HG03039 (cell line): Measurements from ENCODE around the gene VN1R4.
"Not testable (repeated sequence)": the region's sequence is repeated elsewhere in the genome, so short reads cannot be mapped to it uniquely, and the experiment has no call there.

Source experiments
- ATAC-seq: cut with Tn5 transposase; IDR thresholded peaks from one replicate; pipeline ENCODE4 v1.9.1; 2021; ENCODE audit warnings: mild to moderate bottlenecking, moderate library complexity; ENCODE audit not compliant: unreplicated experiment

Gene VN1R4, protein sequence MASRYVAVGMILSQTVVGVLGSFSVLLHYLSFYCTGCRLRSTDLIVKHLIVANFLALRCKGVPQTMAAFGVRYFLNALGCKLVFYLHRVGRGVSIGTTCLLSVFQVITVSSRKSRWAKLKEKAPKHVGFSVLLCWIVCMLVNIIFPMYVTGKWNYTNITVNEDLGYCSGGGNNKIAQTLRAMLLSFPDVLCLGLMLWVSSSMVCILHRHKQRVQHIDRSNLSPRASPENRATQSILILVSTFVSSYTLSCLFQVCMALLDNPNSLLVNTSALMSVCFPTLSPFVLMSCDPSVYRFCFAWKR

DNA sequence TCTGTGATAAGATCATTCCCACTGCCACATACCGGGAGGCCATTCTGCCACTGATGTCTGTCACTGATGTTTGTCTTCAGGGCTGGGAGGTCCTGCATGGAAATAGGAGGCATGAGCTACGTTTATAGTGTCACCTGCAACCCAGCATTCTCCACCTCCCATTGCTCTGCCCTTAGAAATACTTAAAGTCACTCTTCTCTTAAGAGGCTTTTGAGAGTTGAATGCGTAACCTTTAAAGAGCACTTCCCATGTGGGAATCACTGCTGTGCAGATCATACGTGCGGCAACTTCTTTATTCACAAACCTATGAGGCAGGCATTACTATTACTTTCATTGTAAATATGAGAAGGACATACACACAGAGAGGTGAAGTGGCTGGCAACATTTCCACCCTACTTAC is at the start of gene VN1R4:
Gene VN1R4 (minus strand): TSS at position 101 of the 400 bp plus-strand sequence. CDS start 58 bp downstream, at position 43.
- not testable (repeated sequence) for ATAC-seq

DNA sequence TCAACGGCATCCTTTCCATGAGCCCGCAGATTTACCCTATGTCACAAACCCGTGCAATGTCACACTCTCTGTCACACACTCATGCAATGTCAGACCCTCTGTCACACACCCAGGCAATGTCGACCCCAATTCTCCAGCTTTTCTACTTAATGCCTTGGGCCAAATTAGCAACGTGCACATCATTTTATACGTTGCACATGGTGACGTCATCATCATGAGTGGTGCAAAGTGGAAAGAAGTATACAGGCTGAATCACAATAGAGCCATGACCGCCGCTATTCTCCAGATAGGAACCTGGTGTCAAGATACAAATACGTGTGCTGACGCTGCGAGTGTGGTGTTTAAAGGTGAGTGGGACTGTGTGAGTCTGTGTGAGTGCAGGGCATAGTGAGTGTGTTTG is 44.4 kb upstream of the VN1R4 start:
- no peak for ATAC-seq

DNA sequence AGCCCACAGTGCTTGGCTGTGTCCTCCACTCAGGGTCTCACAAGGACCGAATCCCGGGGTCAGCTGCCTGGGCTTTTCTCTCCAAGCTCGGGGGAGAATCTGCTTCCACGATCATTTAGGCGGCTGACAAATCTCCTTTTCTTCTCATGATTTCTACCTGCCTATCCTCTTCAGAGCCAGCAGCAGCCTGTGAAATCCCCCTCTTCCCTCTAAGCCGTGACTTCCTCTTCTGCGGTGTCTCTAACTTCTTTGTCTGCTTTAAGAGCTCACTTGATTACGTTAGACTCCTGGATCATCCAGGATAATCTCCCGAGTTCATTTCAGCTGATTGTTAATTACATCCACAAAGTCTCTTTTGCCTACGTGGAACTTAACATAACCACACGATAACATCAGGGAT is 43.5 kb upstream of the VN1R4 start:
- no peak for ATAC-seq

DNA sequence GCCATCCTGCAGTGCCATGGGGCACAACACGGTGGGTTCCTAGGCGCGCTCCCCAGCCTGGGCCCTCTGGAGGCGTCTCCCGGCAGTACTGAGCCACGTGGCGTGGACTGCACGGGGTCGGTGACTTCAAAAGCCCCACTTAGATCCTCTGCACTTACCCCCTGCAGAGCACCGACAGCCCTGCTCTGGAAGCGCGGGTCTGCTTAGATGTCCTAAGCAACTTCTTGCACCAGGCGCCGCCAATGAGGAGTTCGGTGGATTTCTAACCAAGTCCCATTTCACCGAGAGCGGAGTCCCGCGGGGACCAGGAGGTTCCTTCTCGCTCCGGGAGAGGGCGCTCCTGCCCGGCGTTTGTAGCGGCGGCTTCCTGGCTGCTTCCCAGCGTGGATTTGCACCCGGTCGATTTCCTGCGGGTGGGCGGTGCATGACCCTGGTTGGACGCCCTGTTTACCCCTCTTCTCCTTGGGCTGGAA is 40.9 kb upstream of the VN1R4 start:
- ATAC-seq: no peak

DNA sequence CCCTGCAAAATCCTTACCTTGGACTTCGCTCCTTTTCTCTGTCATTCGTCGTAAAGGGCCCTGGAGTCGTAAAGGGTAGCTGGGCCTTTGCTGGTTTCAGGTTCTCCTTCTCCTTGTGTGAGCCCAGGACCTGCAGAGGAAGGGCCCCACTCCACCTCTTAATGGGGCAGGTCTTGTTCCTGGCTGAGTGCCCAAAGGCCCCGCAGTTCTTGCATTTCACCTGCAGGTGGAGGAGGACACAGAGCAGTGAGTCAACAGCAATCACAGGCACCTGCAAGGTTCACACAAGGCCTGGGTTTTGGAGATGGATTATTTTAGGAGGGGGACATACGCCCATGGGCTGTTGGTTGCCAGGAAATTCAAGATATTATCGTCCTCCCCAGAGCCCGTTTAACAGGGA is 33.8 kb upstream of the VN1R4 start:
- not testable (repeated sequence) for ATAC-seq

DNA sequence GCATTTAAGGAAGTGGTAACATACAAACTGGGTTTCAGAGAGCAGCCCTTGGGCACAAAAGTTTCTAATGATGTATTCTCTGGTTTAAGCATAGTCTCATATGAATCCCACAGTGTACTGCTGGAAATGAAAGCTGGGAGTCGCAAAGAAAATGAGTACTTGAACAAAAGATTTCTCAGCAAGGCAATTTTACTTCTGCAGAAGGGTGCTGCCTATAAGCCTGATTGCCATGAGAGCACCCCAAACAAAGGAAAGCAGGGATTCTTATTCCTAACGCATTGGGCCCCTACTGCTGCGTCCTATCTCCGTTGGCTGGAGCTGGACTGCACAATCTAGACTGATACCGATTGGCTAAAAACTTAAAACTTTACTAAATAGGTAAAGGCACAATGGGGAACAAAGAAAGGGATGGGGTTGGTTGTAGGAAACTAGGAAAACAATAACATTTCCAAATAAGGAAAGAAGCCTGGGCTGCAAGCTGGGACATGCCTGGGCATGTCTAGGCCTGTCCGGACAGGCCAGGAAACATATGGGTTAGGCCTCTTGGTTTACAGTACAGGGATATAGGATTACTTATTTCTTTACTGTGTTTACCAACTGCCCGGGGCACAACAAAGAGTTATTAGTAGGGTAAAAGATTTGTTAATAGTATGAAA is 27.4 kb upstream of the VN1R4 start:
- ATAC-seq: no peak

DNA sequence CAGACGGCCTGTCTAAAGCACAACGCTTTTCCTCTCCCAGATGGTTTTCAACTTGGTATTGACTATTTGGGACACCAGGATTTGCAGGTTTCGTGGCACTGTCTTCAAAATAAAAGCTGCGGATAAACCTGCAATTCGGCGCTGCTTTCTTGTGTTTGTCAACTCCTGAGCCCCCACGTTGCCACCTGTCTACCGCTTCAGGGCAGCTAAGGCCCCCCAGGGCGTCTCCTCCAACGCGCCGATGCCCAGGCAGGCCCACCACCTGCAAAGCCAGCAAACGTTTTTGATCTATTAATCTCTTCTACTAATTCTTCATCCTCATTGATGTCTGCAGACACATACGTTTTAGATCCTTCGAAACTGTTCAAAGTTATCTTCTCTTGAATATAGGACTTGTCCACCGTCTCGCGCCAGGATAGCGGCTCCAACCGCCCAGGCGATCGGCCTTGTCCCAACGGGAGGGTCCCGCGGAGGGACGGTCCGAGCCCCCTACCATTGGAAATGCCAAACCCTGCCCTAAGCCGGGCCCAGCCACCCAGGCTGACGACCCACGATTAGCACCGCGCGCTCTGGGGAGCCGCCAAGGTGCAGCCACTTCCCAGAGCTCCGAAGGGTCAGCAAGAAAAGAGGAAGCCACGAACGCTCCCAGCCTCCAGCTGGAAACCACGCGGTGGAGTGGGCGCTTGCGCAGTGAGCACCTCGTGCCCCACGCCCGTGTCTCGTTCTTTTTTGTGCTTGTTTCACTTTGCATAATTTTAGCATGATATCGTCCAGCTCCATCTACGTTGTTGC is 23.4 kb upstream of the VN1R4 start:
- ATAC-seq: no peak

DNA sequence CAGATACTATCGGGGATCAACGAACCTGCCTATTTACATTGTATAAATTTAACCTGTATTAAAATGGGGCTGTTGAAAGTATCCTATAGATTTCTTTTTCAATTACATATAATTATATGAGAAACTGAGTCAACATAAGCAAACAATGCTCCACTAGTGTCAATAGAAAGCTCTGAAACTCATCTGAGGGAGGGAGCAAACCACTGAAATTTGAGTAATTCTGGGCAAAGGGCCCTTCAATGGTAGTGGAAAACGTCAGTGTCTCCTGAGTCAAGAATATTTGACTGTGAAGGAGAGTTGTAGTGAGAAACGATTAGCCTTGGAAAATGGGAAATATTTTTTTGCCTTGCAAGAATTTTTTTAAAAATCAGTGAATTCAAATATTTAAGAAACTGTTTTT is 17.6 kb upstream of the VN1R4 start:
- no peak for ATAC-seq

DNA sequence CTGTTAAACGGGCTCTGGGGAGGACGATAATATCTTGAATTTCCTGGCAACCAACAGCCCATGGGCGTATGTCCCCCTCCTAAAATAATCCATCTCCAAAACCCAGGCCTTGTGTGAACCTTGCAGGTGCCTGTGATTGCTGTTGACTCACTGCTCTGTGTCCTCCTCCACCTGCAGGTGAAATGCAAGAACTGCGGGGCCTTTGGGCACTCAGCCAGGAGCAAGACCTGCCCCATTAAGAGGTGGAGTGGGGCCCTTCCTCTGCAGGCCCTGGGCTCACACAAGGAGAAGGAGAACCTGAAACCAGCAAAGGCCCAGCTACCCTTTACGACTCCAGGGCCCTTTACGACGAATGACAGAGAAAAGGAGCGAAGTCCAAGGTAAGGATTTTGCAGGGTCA is 14.4 kb upstream of the VN1R4 start:
- not testable (repeated sequence) for ATAC-seq

DNA sequence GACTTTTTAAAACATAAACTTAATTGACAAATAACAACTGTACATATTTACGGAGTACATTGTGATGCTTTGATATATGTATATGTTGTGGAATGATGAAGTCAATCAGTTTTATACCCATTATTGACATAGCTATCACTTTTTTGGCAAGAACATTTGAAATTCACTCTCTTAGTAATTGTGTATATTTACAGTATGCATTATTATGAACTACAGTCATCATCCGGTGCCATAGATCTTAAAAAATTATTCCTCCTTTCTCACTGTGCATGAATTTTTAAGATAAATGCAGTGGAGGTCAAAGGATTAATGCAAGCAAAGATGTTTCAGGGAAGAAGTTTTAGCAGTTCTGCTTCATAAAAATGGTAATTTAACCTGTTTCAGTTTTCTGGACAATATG is 8.0 kb upstream of the VN1R4 start:
- ATAC-seq: no peak

DNA sequence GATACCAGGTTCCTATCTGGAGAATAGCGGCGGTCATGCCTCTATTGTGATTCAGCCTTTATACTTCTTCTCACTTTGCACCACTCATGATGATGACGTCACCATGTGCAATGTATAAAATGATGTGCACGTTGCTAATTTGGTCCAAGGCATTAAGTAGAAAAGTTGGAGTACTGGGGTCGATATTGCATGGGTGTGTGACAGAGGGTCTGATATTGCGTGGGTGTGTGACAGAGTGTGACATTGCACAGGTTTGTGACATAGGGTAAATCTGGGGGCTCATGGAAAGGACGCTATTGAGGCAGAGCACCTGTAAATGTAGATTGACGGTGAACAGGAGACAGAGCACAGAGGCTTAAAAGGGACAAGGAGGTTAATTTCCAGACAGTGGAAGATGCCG is 4.5 kb upstream of the VN1R4 start:
- ATAC-seq: no peak

DNA sequence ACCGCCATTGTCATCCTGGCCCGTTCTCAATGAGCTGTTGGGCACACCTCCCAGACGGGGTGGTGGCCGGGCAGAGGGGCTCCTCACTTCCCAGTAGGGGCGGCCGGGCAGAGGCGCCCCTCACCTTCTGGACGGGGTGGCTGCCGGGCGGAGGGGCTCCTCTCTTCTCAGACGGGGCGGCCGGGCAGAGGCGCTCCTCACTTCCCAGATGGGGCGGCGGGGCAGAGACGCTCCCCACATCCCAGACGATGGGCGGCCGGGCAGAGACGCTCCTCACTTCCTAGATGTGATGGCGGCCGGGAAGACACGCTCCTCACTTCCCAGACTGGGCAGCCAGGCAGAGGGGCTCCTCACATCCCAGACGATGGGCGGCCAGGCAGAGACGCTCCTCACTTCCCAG is 2.3 kb upstream of the VN1R4 start:
- not testable (repeated sequence) for ATAC-seq

DNA sequence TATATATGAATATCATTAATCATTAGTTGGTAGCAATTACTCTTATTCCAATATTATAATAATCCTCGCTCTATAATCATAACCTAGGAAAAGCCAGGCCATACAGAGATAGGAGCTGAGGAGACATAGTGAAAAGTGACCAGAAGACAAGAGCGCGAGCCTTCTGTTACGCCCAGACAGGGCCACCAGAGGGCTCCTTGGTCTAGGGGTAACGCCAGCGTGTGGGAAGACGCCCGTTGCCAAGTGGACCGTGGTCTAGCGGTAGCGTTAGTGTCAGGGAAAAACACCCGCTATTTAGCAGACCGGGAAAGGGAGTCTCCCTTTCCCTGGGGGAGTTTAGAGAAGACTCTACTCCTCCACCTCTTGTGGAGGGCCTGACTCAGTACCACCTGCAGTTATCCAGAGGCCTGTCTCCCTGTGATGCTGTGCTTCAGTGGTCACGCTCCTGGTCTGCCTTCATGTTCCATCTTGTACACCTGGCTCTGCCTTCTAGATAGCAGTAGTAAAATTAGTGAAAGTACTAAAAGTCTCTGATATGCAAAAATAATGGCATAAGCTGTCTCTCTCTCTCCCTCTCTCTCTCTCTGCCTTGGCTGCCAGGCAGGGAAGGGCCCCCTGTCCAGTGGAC is 9.7 kb downstream of the VN1R4 start, which contains the start of gene VN1R2:
Gene VN1R2 (plus strand): TSS at position 578 of the 628 bp plus-strand sequence. CDS start 84 bp downstream, outside the sequence.
- ATAC-seq: not testable (repeated sequence)

DNA sequence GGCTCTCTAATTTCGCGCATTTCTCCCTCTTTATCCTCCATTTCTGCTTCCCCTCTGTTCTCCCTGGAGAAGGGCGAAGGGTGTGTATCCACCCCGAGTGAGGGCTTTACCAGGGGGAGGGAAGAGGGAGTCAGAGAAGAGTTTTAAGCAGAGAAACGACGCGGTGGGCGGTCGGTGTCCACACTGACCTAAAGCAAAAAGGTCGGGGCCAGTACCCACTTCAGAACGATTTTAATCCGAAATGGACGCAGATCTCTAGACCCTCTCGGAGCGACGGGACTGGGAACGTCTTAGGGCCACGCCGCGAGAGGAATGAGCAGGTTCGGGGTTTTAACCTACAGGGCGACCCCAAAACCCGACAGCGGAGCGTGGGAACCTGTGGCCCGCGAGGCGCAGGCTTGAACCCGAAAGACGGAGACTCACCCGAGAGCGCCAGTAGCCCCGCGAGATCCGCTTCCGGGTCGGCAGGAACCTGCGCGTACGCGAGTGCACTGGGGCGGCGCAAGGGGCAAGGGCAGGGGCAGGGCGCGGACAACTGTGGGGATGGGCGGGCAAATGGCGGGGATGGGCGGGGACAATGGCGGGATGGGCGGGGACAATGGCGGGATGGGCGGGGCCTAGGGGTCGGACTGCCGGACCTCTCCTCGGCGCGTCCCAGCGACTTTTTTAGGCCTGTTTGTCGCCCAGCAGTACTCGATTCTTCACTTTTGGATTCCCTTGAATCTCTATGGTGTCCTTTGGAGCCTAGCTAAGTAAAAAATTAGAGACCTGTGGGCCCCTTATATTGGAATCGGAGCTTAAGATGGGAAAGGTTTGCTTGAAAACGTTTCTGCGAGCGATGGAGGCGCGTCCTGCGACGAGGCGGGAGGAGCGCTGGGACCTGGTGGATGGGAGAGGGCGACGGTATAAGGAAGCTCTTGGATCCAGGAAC is 12.8 kb downstream of the VN1R4 start, which contains the start of gene ZNF677:
Gene ZNF677 (minus strand): TSS at position 463 of the 931 bp plus-strand sequence. CDS start 3,323 bp downstream, outside the sequence.
- no peak for ATAC-seq

DNA sequence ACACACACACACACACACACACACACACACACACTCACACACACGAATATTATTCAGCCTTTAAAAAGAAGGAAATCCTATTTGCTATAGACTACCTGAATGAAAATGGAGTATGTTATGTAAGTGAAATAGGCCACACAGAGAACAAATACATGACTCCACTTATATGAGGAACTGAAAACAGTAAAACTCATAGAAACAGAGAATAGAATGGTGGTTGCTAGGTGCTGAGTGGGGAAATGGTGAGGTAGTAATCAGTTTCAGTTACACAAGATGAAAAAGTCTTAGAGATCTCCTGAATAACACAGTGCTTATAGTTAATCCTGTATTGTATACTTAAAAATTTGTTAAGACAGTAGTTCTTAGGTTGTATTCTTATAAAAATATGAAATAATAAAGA is 21.0 kb downstream of the VN1R4 start:
- ATAC-seq: no peak

DNA sequence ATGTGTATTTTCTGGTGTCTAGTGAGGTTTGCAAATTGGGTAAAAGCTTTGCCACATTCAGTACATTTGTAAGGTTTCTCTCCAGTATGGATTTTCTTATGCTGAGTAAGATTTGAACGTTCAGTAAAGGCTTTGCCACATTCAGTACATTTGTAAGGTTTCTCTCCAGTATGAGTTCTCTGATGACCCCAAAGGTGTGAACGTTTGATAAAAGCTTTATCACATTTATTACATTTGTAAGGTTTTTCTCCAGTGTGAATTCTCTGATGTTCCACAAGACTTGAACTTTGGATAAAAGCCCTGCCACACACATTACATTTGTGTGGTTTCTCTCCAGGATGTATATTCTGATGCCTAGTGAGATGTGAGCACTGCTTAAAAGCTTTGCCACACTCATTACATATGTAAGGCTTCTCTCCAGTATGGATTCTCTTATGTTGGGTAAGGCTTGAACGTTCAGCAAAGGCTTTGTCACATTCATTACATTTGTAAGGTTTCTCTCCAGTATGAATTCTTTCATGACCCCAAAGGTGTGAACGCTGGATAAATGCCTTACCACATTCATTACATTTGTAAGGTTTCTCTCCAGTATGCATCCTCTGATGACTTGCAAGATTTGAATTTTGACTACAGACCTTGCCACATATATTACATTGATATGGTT is 30.3 kb downstream of the VN1R4 start:
- no peak for ATAC-seq

DNA sequence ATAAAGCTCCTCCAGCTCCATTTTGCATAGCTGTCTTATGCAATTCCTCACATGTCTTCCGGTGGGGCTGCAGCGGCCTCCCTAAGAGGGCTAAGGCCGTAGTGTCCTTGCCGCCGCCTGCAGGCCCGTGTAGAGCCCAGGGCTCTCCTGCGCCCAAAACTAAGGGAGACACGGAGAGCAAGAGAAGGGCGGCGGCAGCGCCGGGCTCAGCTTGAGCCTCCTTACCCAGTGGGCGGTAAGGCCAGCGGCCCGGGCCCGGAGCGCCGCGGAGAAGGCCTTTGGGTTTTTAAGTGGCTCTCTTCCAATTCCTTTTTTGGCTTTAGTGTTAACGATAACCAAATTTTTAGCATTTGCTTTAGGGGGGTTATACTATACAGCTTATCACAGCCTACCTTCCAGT is 42.9 kb downstream of the VN1R4 start:
- no peak for ATAC-seq

DNA sequence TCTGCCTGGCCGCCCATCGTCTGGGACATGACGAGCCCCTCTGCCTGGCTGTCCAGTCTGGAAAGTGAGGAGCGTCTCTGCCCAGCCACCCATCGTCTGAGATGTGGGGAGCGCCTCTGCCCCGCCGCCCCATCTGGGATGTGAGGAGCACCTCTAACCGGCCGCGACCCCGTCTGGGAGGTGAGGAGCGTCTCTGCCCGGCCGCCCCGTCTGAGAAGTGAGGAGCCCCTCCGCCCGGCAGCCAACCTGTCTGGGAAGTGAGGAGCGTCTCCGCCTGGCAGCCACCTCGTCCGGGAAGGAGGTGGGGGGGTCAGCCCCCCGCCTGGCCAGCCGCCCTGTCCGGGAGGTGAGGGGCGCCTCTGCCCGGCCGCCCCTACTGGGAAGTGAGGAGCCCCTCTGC is 44.8 kb downstream of the VN1R4 start:
- not testable (repeated sequence) for ATAC-seq
